HTR-8/SVneo (cell line): ENCODE results near the gene CEBPE.

ENCODE experiments used
- DNase-seq: peaks from one replicate; pipeline ENCODE4 v3.0.0; 2011; ENCODE audit warnings: low spot score, mixed read lengths; ENCODE audit not compliant: insufficient read length
- FAIRE-seq: peaks from 2 replicates; lab custom pipeline; 2011; peaks lifted over from hg19 to GRCh38; lab: Jason Lieb, UNC

CEBPE gene

GRCh38 chr14:23145794-23146350 is 26.8 kb upstream of the CEBPE start:
- no peak for DNase-seq
- FAIRE-seq = no peak

GRCh38 chr14:23143911-23144310 is 24.9 kb upstream of the CEBPE start:
- DNase-seq (no peak), FAIRE-seq (no peak)

DNA sequence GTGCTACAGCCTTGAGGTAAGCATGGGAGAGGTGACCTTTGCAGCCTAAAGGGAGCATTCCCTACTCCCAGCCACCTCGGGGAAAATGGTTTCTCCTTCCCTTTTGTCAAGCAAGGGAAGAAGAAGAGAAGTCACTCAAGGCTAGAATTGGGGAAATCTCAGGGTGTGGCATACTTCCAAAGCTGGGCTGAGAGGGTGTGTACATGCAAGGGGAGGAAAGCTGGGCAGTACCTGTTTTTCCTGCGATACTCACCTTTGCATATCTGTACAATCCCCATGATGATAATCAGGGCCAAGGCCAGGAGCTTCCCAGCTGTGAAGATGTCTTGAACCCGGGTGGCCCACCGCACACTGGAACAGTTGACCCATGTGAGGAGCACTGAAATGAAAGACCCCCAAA is 23.8 kb upstream of the CEBPE start:
- DNase-seq (no peak), FAIRE-seq (no peak)

DNA sequence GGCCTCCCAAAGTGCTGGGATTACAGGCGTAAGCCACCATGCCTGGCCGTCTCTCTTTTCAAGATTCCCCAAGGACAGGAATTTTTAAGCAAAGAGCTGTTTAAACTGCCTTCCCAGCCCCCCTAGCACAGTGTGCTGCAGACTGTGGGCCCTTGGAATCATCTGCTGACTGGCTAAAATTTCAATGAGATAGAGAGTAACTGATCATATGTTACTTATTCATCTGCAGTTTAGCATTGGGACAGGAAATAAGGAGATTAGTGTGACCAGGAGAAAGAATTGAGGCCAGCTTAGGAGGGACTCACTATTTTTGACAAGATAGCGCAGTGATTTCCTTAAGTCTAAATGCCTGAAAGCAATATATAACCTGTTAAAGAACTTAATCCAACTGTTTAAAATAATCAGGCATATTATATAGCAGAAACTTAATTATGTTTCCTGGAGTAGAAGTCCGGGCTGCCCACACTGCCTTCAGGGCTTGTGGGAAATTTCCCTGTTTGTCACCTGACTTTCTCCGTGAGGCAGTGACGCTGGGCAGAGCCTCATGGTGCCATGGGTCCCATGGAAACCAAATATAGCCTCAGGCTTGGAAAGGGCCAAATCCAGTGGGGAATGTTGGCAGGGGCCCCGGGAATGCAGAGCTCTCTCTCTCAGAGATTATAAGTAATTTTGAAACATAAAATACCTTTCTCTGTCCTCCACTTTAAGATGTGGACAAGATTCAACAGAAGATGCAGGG is 22.8 kb upstream of the CEBPE start:
- no peak for FAIRE-seq
- DNase-seq = peak; percentile 33

- DNase-seq = no peak
- no peak for FAIRE-seq
These were observed 21.3 kb upstream of the CEBPE start for GRCh38 chr14:23140371-23140770.

DNA sequence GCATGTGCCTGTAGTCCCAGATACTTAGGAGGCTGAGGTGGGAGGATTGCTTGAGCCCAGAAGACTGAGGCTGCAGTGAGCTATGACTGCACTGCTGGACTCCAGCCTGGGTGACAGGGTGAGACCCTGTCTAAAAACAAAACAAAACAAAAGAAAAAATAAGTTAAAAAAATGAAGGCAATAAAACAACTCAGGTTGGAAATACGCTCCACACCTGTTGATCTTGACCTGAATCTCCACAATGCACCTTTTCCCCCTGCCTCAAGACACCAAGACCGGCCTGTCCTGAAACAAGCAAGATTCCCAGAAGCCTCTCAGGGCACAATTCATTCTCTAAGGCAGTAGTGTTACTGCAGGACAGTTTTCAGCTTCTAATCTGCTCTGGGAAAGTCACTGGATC is 20.8 kb upstream of the CEBPE start:
- FAIRE-seq = no peak

GRCh38 chr14:23137813-23138535 is 18.9 kb upstream of the CEBPE start:
- FAIRE-seq = no peak
- no peak for DNase-seq

More for the DNA sequence above, 20.8 kb upstream of the CEBPE start:
- no peak for DNase-seq

DNA sequence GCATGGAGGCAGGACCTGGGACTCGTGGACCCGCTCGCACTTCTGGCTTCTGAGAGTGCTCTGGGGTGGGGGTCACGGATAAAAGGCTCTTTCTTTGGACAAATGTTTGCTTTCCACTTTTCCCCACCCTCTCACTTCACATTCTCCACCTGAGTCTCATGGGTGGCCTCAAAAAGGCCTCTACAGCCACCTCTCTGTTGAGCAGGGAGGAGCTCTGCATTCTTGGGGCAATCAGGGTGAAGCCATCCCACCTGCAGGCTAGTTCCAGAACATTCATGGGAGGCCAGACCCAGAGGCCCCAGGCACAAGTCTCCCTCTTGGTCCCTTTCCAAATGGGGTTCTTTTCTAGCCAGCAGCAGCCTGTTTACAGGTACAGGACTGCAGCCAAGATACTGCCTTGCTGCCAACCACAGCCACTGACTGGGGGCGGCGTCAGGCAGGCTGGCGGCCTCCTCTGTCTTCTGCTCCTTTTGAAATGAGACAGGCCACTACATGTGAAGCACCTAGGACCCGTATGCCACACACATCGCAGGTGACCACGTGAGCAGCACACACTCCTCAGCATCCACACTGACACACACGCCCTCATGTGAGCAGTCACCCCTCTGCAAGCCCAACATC is 18.2 kb upstream of the CEBPE start:
- DNase-seq (no peak), FAIRE-seq (no peak)

GRCh38 chr14:23136566-23137133 is 17.6 kb upstream of the CEBPE start:
- no peak for FAIRE-seq
- no peak for DNase-seq

- DNase-seq (no peak), FAIRE-seq (no peak)
These were observed 13.9 kb upstream of the CEBPE start for GRCh38 chr14:23132970-23133369.

- FAIRE-seq (no peak), DNase-seq (no peak)
These were observed 12.4 kb upstream of the CEBPE start for GRCh38 chr14:23131482-23131881.

- no peak for FAIRE-seq
- DNase-seq = no peak
These were observed 11.8 kb upstream of the CEBPE start for GRCh38 chr14:23130871-23131270.

DNA sequence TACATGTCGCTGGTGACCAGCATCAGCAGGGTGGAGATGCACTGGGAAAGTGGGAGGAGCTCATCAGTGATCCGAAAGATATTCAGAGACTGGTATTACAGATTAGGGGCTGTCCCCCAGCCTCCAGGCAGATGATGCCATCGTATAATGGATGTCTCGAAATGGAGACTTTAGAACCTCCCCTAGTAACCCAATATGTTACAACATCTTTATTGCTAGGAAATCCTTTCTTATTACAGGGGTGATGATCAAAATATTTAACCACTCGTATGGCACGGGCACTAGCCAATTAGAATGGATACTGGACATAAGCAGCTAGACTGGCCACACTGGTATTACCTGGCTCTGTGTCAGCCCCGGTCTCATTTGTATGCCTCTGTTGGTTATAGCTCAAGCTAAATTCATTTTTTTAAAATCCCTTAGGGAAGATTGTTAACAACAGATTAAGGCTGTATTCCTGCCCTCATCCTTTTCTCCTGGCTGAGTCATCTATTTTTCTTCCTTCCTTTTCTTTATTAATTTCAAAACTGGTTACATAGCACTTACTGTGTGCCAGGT is 10.8 kb upstream of the CEBPE start:
- DNase-seq (no peak), FAIRE-seq (no peak)

DNA sequence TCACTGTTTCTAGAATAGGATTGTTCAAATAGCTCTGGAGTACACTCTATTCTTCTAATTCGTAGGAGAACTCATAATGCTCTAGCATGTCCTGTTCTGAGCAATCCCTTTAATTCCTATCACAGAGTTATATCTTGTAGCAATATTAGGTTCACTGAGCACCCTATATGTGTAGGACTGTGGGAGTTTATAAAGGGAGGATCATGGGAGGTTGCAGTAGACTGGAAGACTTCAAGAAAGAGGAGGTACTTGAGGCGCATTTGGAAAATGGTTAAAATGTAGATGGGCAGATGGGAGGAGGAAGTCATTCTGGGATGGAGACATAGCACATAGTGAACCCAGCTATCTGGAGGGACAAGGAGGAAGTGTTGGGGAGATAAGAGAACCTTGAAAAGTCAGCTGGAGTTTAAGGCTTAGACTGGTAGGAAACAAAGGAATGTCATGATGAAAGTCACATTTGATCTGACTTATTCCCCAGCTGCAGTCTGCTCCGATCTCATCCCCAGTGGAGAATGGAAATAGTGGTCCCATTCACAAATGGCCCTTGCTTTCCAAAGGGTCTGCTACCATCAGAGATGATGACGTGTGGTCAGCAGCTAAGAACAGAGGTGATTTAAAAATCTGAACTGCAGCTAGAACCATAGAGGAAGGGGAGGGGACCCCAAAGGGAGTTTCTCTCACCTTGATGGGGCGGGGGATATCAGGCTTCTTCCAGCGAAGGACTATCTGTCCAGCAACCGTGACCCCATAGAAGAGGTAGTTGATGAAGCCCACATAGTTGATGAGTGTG is 10.1 kb upstream of the CEBPE start:
- DNase-seq (no peak), FAIRE-seq (no peak)

GRCh38 chr14:23127861-23128260 is 8.8 kb upstream of the CEBPE start:
- no peak for FAIRE-seq
- DNase-seq = no peak

DNA sequence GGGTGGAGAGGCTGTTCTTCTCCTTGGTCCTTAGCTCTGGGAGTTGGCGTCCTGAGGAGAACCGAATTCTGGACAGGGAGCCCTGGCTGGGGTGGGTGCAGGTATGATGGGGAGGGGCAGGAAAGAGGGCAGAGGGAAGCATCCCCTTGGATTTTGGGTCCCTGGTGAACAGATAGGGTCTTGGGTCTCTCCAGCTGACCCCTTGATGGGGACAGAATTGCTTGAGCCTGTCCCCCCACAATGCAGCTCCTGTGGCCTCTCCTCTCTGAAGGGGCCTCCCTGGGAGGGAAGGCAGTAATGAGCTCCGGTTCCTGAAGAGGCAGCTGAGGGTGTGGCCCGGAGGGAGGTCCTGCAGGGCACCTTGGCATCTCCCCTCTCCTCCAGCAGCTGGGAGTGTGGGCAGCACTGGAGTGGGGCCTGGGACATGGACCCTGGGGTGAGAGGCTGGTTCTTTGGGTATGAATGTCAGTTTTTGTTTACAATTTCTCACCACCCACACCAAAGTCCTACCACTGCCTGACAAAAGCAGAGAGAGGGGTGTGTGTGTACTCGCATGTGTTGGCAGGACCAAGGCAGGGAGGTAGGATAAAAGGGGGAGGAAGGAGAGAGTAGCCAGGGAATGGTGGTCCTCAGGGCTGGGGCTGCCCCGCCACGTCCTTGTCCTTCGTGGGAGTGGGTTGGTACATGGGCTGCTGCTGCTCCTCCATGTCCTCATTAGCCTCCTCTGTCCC is 7.7 kb upstream of the CEBPE start:
- DNase-seq = no peak
- no peak for FAIRE-seq

GRCh38 chr14:23125933-23126524 is 7.0 kb upstream of the CEBPE start:
- DNase-seq (no peak), FAIRE-seq (no peak)

GRCh38 chr14:23125011-23125410 is 6.0 kb upstream of the CEBPE start:
- DNase-seq (no peak), FAIRE-seq (no peak)
